Liver (tissue), 3 donors: ENCODE data around the gene SAA4.

Source experiments
- ATF3 ChIP-seq: IDR thresholded peaks from 2 replicates; pipeline ENCODE4 v1.6.1; 2016; ENCODE audit warnings: antibody characterized with exemption
- CTCF ChIP-seq: fragments of 150-350 bp; IDR thresholded peaks from 2 replicates; pipeline ENCODE4 v1.5.1; 2017; ENCODE audit warnings: improper control_type of control experiment, low read depth, low read length; ENCODE audit not compliant: missing input control
- EGR1 ChIP-seq, 2 donors: IDR thresholded peaks; 2 replicates each; pipeline ENCODE4 v1.6.1; 2016 to 2018; ENCODE audit warnings: antibody characterized with exemption in 2 of 2, low read depth in 2 of 2
- GABPA ChIP-seq, 2 donors: IDR thresholded peaks in 1 of 2; conservative IDR thresholded peaks in 1 of 2; 2 replicates each; pipeline ENCODE4 v1.6.1; 2016; ENCODE audit warnings: antibody characterized with exemption in 2 of 2, mild to moderate bottlenecking in 1 of 2, moderate library complexity in 1 of 2
- HNF4G ChIP-seq: IDR thresholded peaks from 2 replicates; pipeline ENCODE4 v1.6.1; 2016; ENCODE audit warnings: antibody characterized with exemption
- JUND ChIP-seq, 2 donors: IDR thresholded peaks; 2 replicates each; pipeline ENCODE4 v1.6.1; 2016; ENCODE audit warnings: antibody characterized with exemption in 2 of 2
- MAX ChIP-seq: IDR thresholded peaks from 2 replicates; pipeline ENCODE4 v1.6.1; 2016; ENCODE audit warnings: antibody characterized with exemption
- RAD21 ChIP-seq, 2 donors: IDR thresholded peaks; 2 replicates each; pipeline ENCODE4 v1.6.1; 2016; ENCODE audit warnings: antibody characterized with exemption in 2 of 2, mild to moderate bottlenecking in 2 of 2
- REST ChIP-seq: IDR thresholded peaks from 2 replicates; pipeline ENCODE4 v1.6.1; 2016; ENCODE audit warnings: antibody characterized with exemption, mild to moderate bottlenecking
- RXRA ChIP-seq, 2 donors: IDR thresholded peaks; 2 replicates each; pipeline ENCODE4 v1.6.1; 2017 to 2018; ENCODE audit warnings: antibody characterized with exemption in 2 of 2, mild to moderate bottlenecking in 1 of 2
- SP1 ChIP-seq: IDR thresholded peaks from 2 replicates; pipeline ENCODE4 v1.6.1; 2018; ENCODE audit warnings: antibody characterized with exemption, mild to moderate bottlenecking
- TAF1 ChIP-seq: conservative IDR thresholded peaks from 2 replicates; pipeline ENCODE4 v1.6.1; 2016; ENCODE audit warnings: antibody characterized with exemption, mild to moderate bottlenecking
- YY1 ChIP-seq: IDR thresholded peaks from 2 replicates; pipeline ENCODE4 v1.6.1; 2016; ENCODE audit warnings: antibody characterized with exemption, mild to moderate bottlenecking
- ZBTB33 ChIP-seq: IDR thresholded peaks from 2 replicates; pipeline ENCODE4 v1.6.1; 2016; ENCODE audit warnings: antibody characterized with exemption
- donor health status: healthy.
- donor health status: healthy.

- TF ChIP-seq YY1: no peak
- no peak for TF ChIP-seq CTCF
- no peak for TF ChIP-seq EGR1 (IDR thresholded peaks at IDR 0.05; ENCODE audit: low read depth in 2 of 2)
- TF ChIP-seq SP1: no peak
- TF ChIP-seq RXRA (IDR thresholded peaks at IDR 0.05): no peak
- no peak for TF ChIP-seq TAF1
- no peak for TF ChIP-seq REST
- no peak for TF ChIP-seq MAX
- TF ChIP-seq JUND (IDR thresholded peaks at IDR 0.05): no peak
- no peak for TF ChIP-seq ZBTB33
- TF ChIP-seq RAD21 (IDR thresholded peaks at IDR 0.05): no peak
- TF ChIP-seq GABPA (IDR thresholded peaks at IDR 0.05 in 1 of 2, conservative IDR thresholded peaks at IDR 0.05 in 1 of 2): no peak
- TF ChIP-seq HNF4G: no peak
- no peak for TF ChIP-seq ATF3
Observed at GRCh38 chr11:18245396-18245795, 8.8 kb upstream of the SAA4 start.
